CD4-positive, alpha-beta T cell treated with Interleukin-12 subunit alpha and Interleukin-12 subunit beta, for 1 hour (primary cell): ENCODE measurements around the gene IFNL4.
"Not testable (repeated sequence)": the region's sequence is repeated elsewhere in the genome, so short reads cannot be mapped to it uniquely, and the experiment has no call there.

Source experiments
- DNase-seq: peaks from one replicate; pipeline ENCODE4 v3.0.0-alpha.2; 2020

IFNL4 gene

DNA sequence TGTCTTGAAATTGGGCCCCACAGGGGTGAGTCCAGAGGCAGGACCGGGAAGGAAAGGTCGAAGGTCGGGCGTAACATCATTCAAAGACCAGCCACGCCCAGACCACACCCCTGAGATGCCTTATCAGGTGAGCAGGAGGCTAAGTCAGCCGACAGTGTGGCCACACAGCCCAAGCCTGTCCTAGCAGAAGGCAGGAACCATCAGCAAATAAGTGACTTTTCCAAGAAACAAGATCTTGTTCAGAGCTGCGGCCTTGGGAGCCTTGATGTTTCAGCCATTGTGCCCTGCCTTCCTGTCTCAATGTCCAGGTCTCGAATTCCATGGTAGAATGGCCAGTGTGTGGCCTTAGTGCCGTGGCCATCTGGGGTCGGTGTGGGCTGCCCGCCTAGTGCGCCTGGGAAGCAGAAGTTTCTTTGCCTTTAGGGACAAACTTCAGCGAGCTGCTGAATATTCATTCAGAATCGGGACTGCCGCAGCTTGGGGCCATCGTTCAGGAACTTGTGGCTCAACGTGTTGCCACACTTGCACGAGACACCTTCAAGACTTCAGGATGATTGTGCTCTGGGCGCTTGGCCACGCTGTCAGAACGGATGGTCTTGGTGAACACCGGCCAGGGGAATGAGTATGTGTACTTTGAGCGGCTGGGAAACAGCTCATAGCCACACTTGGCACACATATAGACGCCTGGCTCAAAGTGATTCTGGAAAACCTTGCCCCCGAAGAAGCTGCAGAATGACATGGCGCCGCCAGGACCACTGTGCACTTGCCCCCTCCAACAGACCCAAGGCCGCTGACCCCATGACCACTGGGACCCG lies 6.1 kb upstream of the IFNL4 start:
- no peak for DNase-seq

DNA sequence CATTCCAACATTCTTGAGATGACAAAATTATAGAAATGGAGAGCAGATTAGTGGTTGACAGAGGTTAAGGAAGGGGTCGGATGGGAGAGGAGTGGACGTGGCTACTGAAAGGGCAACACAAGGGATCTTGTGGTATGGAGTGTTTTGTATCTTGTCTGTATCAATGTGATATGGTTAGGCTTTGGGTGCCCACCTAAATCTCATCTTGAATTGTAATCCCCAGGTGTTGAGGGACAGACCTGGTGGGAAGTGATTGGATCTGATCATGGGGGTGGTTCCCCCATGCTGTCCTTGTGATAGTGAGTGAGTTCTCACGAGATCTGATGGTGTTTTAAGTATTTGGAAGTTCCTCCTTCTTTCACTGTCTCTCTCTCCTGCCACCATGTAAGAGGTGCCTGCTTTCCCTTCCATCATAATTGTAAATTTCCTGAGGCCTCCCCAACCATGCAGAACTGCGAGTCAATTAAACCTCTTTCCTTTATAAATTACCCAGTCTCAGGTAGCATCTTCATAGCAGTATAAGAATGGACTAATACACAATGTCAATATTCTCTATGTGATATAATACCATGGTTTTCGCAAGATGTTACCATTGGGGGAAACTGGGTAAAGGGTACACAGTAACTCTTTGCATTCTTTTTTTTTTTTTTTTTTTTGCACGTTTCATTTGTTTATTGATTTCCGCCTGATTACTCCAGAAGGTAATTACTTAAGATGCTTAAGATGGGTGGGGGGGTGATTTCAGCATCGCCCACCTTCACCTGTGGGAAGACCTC lies 4.9 kb upstream of the IFNL4 start:
- no peak for DNase-seq

- DNase-seq, result no peak
These were observed 3.8 kb upstream of the IFNL4 start for GRCh38 chr19:39252458-39252857.

GRCh38 chr19:39251846-39252245 lies 3.2 kb upstream of the IFNL4 start:
- no peak for DNase-seq

GRCh38 chr19:39251081-39251480 lies 2.4 kb upstream of the IFNL4 start:
- DNase-seq, result no peak

- no peak for DNase-seq
These were observed 673 bp downstream of the IFNL4 start for GRCh38 chr19:39247701-39248664.

GRCh38 chr19:39246951-39247669 lies 1.5 kb downstream of the IFNL4 start:
- peak; percentile 53 for DNase-seq

GRCh38 chr19:39245166-39245565 lies 3.5 kb downstream of the IFNL4 start:
- not testable (repeated sequence) for DNase-seq

- not testable (repeated sequence) for DNase-seq
These were observed 4.1 kb downstream of the IFNL4 start, which contains the start of gene IFNL3 for GRCh38 chr19:39244410-39245100. IFNL3 (minus strand) TSS chr19:39245006; CDS start chr19:39244967, 39 bp downstream.

DNA sequence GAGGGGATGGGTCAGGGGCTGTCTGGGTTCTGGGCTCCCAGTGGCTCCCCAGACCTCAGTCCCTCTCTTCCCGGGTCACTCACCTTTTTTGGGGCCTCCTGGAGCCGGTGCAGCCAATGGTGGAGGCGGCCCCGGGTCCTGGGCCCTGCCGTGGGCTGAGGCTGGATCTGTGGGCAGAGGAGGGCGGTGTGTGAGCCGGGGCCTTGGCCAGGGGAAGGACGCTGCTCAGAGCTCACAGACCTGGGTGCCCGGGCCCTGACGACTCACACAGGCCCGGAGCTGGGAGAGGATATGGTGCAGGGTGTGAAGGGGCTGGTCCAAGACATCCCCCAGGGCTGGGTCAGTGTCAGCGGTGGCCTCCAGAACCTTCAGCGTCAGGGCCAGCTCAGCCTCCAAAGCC lies 4.9 kb downstream of the IFNL4 start:
- not testable (repeated sequence) for DNase-seq

GRCh38 chr19:39240421-39240820 lies 8.2 kb downstream of the IFNL4 start:
- DNase-seq, result no peak

DNA sequence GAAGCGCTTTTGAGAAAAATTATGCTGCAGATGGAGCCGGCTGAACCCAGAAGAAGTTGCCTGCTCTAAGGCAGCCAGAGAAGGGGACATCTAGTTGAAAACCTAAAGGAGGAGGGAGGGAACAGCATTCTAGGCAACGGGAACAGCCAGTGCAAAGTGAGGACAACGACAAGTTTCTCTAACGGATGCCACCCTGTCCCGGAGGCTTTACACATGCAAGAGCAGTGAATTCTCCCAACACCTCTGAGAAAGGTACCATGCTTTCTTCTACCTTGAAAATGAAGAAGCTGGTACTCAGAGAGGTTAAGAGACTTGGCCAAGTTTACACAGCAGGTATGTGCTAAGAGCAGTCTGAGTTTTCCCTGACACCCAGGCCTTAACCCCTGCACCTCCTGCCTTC lies 9.7 kb downstream of the IFNL4 start:
- no peak for DNase-seq

- DNase-seq, result no peak
These were observed 10.4 kb downstream of the IFNL4 start for GRCh38 chr19:39238209-39238608.

DNA sequence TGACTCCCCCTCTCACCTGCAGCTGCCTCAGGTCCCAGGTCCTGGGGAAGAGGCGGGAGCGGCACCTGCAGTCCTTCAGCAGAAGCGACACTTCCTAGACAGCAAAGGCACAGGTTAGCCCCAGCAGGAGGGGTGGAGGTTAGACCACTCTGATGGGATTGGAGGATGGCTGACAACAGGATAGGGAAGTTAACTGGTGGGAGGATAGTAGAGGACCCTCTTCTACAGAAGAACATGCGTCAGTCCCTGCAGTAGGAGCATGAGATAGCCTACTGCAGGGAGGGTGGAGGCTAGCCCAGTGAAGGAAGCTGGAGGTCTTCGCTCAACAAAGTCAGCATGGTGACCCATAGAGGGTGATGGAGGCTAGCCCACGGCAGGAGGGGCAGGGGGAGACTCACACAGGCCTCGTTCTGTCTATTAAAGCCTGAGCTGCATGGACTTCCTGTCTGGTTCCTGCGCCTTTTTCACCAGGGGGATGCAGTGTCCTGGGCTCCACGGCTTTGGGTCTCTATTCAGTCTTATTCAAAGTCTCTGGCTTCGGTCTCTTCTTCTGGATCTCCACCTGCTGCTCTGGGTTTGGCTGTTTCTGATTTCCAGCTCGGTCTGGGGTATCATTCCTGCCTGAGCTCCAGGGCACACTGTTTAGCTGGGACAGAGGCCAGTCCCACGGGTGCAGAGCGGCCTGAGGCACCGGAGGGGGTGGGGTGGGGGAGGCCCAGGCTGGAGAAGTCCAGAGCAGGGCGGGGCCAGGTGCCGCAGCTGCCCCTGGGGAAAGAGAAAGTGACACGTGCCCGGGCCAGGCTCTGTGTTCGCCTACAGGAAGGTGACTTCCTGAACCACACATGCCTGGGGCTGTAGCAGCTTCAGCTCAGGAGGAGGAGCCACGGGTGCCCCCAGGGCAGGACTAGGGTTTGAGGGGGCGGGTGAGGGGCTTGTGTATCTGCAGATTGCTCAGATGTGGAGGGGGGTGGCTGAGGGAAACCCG lies 11.2 kb downstream of the IFNL4 start:
- peak; percentile 43 for DNase-seq

DNA sequence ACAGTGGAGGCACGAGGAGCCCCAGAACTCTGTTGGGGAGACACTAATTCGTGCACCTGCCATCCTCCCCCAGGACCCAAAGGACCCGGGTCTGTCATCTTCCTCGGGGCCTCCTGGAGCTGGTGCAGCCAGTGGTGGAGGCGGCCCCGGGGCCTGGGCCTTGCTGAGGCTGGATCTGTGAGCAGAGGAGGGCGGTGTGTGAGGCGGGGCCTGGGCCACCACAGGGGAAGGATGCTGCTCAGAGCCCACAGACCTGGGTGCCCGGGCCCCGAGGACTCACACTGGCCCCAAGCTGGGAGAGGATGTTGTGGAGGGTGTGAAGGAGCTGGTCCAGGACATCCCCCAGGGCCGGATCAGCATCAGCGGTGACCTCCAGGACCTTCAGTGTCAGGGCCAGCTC lies 12.1 kb downstream of the IFNL4 start:
- peak; percentile 31 for DNase-seq

GRCh38 chr19:39232708-39233107 lies 15.9 kb downstream of the IFNL4 start:
- DNase-seq, result no peak

DNA sequence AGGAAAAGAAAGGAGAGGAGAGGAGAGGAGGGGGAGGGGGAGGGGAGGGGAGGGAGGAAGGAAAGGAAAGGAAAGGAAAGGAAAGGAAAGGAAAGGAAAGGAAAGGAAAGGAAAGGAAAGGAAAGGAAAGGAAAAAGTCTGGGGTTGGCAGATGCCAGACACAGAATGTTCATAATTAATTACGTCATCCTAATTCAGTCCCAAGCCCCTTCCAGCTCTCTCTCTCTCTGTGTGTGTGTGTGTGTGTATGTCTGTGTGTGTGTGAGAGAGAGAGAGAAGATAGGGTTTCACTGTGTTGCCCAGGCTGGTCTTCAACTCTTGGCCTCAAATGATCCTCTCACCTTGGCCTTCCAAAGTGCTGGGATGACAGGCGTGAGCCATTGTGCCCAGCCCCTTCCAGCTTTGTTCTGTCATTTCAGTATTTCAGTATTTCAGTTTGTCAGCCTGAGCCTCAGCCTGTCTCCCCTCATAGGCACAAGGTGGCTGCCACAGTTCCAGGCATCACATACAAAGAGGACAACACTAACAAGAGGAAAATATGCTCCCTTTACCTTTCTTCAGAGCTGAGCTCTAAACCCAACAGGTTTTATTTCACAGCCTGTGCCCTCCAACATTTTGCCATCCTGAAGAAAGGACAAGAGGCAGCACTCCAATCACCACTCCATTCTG lies 18.4 kb downstream of the IFNL4 start:
- DNase-seq, result no peak

- DNase-seq, result no peak
These were observed 23.7 kb downstream of the IFNL4 start for GRCh38 chr19:39224910-39225309.

DNA sequence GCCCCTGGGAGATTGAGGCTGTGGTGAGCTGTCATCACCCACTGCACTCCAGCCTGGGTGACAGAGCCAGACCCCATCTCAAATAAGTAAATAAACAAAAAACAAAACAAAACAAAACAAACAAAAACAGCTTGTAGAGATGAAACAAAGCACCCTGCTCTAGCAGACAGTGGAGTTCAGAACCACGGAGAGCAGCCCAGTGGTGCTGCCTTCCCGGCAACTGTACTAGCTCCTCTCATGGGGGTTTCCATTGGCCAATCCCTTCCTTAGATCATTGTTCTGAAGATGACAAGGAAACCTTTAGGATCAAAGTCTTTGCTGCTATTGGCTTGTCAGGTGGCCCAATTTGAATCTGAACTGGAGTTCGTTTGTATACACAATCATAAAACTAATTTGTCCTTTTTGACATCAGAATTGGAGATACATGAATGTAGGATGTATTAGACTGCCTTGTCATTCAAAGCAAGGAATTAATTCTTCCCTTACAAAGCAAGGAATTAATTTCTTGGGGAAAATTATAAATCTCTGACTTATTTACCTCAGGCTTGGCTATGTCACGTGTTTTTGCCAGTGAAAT lies 24.9 kb downstream of the IFNL4 start:
- no peak for DNase-seq
